GM21737 (cell line): ENCODE results near the gene CSN2.
"Not testable (repeated sequence)": the region's sequence is repeated elsewhere in the genome, so short reads cannot be mapped to it uniquely, and the experiment has no call there.

Source experiments
- ATAC-seq: cut with Tn5 transposase; IDR thresholded peaks from one replicate; pipeline ENCODE4 v1.9.1; 2021; ENCODE audit warnings: mild to moderate bottlenecking, moderate library complexity; ENCODE audit not compliant: unreplicated experiment

Gene CSN2

GRCh38 chr4:69965628-69966027 is at the start of gene CSN2:
Gene CSN2, minus strand, starts transcription at chr4:69965728. Its CDS starts 4,733 bp downstream, at chr4:69960995.
- no peak for ATAC-seq

- ATAC-seq, result no peak
Observed at GRCh38 chr4:70008771-70009170, 43.2 kb upstream of the CSN2 start.

- ATAC-seq, result no peak
Observed at GRCh38 chr4:70002507-70002906, 37.0 kb upstream of the CSN2 start.

GRCh38 chr4:70000711-70001110 is 35.2 kb upstream of the CSN2 start:
- no peak for ATAC-seq

GRCh38 chr4:69999420-69999819 is 33.9 kb upstream of the CSN2 start:
- no peak for ATAC-seq

GRCh38 chr4:69995526-69996016 is 30.0 kb upstream of the CSN2 start, which contains the start of gene STATH:
Gene STATH, plus strand, starts transcription at chr4:69995966. Its CDS starts 2,472 bp downstream, at chr4:69998438.
- ATAC-seq, result no peak

- no peak for ATAC-seq
Observed at GRCh38 chr4:69994782-69995181, 29.3 kb upstream of the CSN2 start.

GRCh38 chr4:69991016-69991415 is 25.5 kb upstream of the CSN2 start:
- ATAC-seq, result no peak

GRCh38 chr4:69986663-69987062 is 21.1 kb upstream of the CSN2 start:
- no peak for ATAC-seq

GRCh38 chr4:69984030-69984443 is 18.5 kb upstream of the CSN2 start:
- no peak for ATAC-seq

- no peak for ATAC-seq
Observed at GRCh38 chr4:69977582-69977981, 12.1 kb upstream of the CSN2 start.

- ATAC-seq, result no peak
Observed at GRCh38 chr4:69974631-69975030, 9.1 kb upstream of the CSN2 start.

GRCh38 chr4:69970071-69970470 is 4.5 kb upstream of the CSN2 start:
- no peak for ATAC-seq

- no peak for ATAC-seq
Observed at GRCh38 chr4:69957209-69957608, 8.3 kb downstream of the CSN2 start.

- no peak for ATAC-seq
Observed at GRCh38 chr4:69951602-69952001, 13.9 kb downstream of the CSN2 start.

- ATAC-seq, result no peak
Observed at GRCh38 chr4:69936566-69936965, 29.0 kb downstream of the CSN2 start.

GRCh38 chr4:69934150-69934549 is 31.4 kb downstream of the CSN2 start:
- no peak for ATAC-seq

- ATAC-seq, result no peak
Observed at GRCh38 chr4:69930768-69931167, 34.8 kb downstream of the CSN2 start, which contains the start of gene CSN1S1. Gene CSN1S1, plus strand, starts transcription at chr4:69931068. Its CDS starts 1,488 bp downstream, at chr4:69932556.

GRCh38 chr4:69923782-69924410 is 41.6 kb downstream of the CSN2 start:
- ATAC-seq, result not testable (repeated sequence)

GRCh38 chr4:69920874-69921273 is 44.7 kb downstream of the CSN2 start:
- no peak for ATAC-seq

GRCh38 chr4:69910016-69910782 is 55.3 kb downstream of the CSN2 start:
- no peak for ATAC-seq

- ATAC-seq, result no peak
Observed at GRCh38 chr4:69909195-69909594, 56.3 kb downstream of the CSN2 start.
